K562 (cell line): Measurements from ENCODE around the gene VPS13D. TPM values are rescaled to one million over a fixed set of nuclear protein-coding genes. Genes with fewer than 3 reads are reported as not detected.

ENCODE experiments used
- CBX1 ChIP-seq: sonication (generic); IDR thresholded peaks from 2 replicates; pipeline ENCODE4 v1.6.1; 2016; ENCODE audit warnings: antibody characterized with exemption, low read depth, mild to moderate bottlenecking
- COPS2 ChIP-seq: fragments of 450-650 bp; conservative IDR thresholded peaks from 2 replicates; pipeline ENCODE4 v1.6.1; 2016; ENCODE audit warnings: mild to moderate bottlenecking, moderate library complexity
- JUND ChIP-seq, 2 experiments: IDR thresholded peaks; 2 replicates in 1 of 2; 3 replicates in 1 of 2; pipeline ENCODE4 v1.6.1; 2011; ENCODE audit warnings: borderline replicate concordance in 2 of 2, low read depth in 2 of 2, low read length in 2 of 2, improper control_type of control experiment in 1 of 2, missing biosample characterization in 1 of 2, missing genetic modification characterization in 1 of 2, missing genetic modification reagents in 1 of 2
- NFYB ChIP-seq: IDR thresholded peaks from 2 replicates; pipeline ENCODE4 v1.6.1; 2011; ENCODE audit warnings: mild to moderate bottlenecking, moderate library complexity; ENCODE audit not compliant: insufficient read length; ENCODE audit errors: extremely low read depth
- NR2C1 ChIP-seq, 2 experiments: fragments of 450-650 bp; IDR thresholded peaks; 2 replicates each; pipeline ENCODE4 v1.6.1; 2017; ENCODE audit warnings: mild to moderate bottlenecking in 2 of 2, antibody characterized with exemption in 1 of 2, inconsistent platforms in 1 of 2, missing compliant biosample characterization in 1 of 2, missing genetic modification characterization in 1 of 2
- PHF20 ChIP-seq: fragments of 450-650 bp; IDR thresholded peaks from 2 replicates; pipeline ENCODE4 v1.6.1; 2018; ENCODE audit not compliant: partially characterized antibody
- POLR2G ChIP-seq: fragments of 200-400 bp; formaldehyde crosslinking; IDR thresholded peaks from 2 replicates; pipeline ENCODE4 v1.6.1; 2017; ENCODE audit warnings: low read depth, mild to moderate bottlenecking, antibody characterized with exemption, low read length, moderate library complexity
- POLR3G ChIP-seq: IDR thresholded peaks from 2 replicates; pipeline ENCODE4 v1.6.1; 2011; ENCODE audit not compliant: insufficient read length, insufficient replicate concordance; ENCODE audit errors: extremely low read depth
- PRMT5 ChIP-seq: sonication (generic); formaldehyde crosslinking; IDR thresholded peaks from 2 replicates; pipeline ENCODE4 v1.5.0; 2020; ENCODE audit warnings: missing genetic modification reagents
- RBM39 ChIP-seq: fragments of 200-400 bp; formaldehyde crosslinking; optimal IDR thresholded peaks from 2 replicates; pipeline ENCODE3; 2018; ENCODE audit warnings: low read depth, low read length
- SREBF2 ChIP-seq: sonication (generic); formaldehyde crosslinking; IDR thresholded peaks from 2 replicates; pipeline ENCODE4 v1.4.0; 2020; ENCODE audit warnings: mild to moderate bottlenecking, missing genetic modification reagents
- ZKSCAN8 ChIP-seq: fragments of 200-800 bp; sonication (Bioruptor generic); IDR thresholded peaks from 2 replicates; pipeline ENCODE4 v1.6.1; 2016; ENCODE audit warnings: missing genetic modification characterization, missing compliant biosample characterization
- ZNF551 ChIP-seq: fragments of 250-450 bp; sonication (Bioruptor Pico); IDR thresholded peaks from 2 replicates; pipeline ENCODE4 v1.5.0; 2021; ENCODE audit warnings: mild to moderate bottlenecking, moderate library complexity
- ZNF586 ChIP-seq: fragments of 450-650 bp; formaldehyde crosslinking; conservative IDR thresholded peaks from 2 replicates; pipeline ENCODE4 v1.4.0; 2020; ENCODE audit warnings: mild to moderate bottlenecking, moderate library complexity
- polyA plus RNA-seq, 8 experiments: library from polyadenylated mRNA; depleted of rRNA in 4 of 8; stranded (reverse) in 5 of 8; unstranded in 3 of 8; fragments of >200 nt; fragmentation: Nextera tagmentation in 2 of 8; fragmentation: Illumina TruSeq in 1 of 8; extraction: Ambion mirVana in 2 of 8; extraction: Trizol in 1 of 8; gene quantifications; 2 replicates each; pipeline versions ENCODE4 v1.2.1 to v1.2.3, GENCODE V29; 2011 to 2014; ENCODE audit warnings: inconsistent platforms in 1 of 8, missing spikeins in 1 of 8
- total RNA-seq, 7 experiments: library from RNA; depleted of rRNA in 6 of 7; stranded (reverse); fragments of >200 nt in 6 of 7; fragmentation: Illumina TruSeq in 2 of 7; extraction: Trizol in 2 of 7; gene quantifications; 2 replicates each; pipeline versions ENCODE4 v1.2.1 to v1.2.3, GENCODE V29; 2011 to 2021; ENCODE audit warnings: low replicate concordance in 1 of 7
- TF ChIP-seq, protein P1 (sequence below): fragments of 250-450 bp; sonication (Bioruptor Pico); IDR thresholded peaks from 2 replicates; pipeline ENCODE4 v1.8.0; 2022; ENCODE audit warnings: moderate library complexity, mild to moderate bottlenecking, inconsistent platforms
- TF ChIP-seq, protein P2 (sequence below): fragments of 450-650 bp; IDR thresholded peaks from 2 replicates; pipeline ENCODE4 v1.6.1; 2018; ENCODE audit not compliant: partially characterized antibody
- TF ChIP-seq, protein P3 (sequence below): fragments of 450-650 bp; IDR thresholded peaks from 2 replicates; pipeline ENCODE4 v1.6.1; 2016; ENCODE audit warnings: low read depth, mild to moderate bottlenecking, moderate library complexity
- TF ChIP-seq, protein P4 (sequence below): sonication (generic); formaldehyde crosslinking; IDR thresholded peaks from 2 replicates; pipeline ENCODE4 v1.8.0; 2022; ENCODE audit warnings: mild to moderate bottlenecking, missing genetic modification reagents
- TF ChIP-seq, protein P5 (sequence below): fragments of 450-650 bp; IDR thresholded peaks from 2 replicates; pipeline ENCODE4 v1.7.0; 2016; ENCODE audit warnings: borderline replicate concordance

The VPS13D gene
- total and polyA plus RNA-seq, 9 of the 15 experiments (the other 6 are each of a cell fraction or from before 2014, with no cell fraction given): 6.1 to 51.5 (median 38.5) TPM

DNA sequence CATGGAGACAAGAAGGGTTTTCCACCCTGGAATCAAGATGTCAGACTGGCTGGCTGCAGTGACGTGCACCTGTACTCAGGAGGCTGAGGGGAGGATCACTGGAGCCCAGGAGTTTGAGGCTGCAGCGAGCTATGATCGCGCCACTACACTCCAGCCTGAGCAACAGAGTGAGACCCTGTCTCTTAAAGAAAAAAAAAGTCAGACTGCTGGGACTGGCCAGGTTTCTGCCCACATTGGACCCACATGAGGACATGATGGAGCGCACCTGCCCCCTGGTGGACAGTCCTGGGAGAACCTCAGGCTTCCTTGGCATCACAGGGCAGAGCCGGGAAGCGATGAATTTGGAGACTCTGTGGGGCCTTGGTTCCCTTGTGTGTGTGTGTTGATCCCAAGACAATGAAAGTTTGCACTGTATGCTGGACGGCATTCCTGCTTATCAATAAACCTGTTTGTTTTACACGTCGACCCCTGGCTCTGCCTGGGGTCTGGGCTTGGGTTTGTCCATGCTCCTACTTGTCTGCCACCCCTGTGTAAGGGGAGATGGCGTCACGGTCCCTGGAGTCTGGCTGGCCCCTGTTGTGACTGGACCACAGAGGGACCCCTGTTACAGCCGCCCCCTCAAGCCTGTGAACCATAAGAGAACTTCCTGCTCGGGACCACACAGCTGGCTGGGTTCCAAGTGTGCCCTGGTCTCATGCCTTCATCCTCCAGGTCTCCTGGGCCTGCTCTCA lies 20.9 kb upstream of the VPS13D start (continued):
- TF ChIP-seq JUND (IDR thresholded peaks at IDR 0.05; ENCODE audit: borderline replicate concordance, low read depth, low read length) (0 out of 2 replicates have a peak, but pooled peaks have one; percentile 37), JUND (tag; IDR thresholded peaks at IDR 0.05; ENCODE audit: borderline replicate concordance, low read depth, low read length) (peak; percentile 16; the same call in 1 of the 3 replicates), RBM39 (peak; percentile 20), ZNF551 (CRISPR knock-in tag) (no peak), POLR2G (peak; percentile 60), ZKSCAN8 (no peak), CBX1 (0 out of 2 replicates have a peak, but pooled peaks have one; percentile 30), PHF20 (no peak), NR2C1 (IDR thresholded peaks at IDR 0.05) (no peak), NR2C1 (tag; IDR thresholded peaks at IDR 0.05) (no peak), POLR3G (no peak), NFYB (no peak), ZNF586 (no peak), PRMT5 (CRISPR knock-in tag) (no peak), COPS2 (no peak), SREBF2 (CRISPR knock-in tag) (no peak)
- TF ChIP-seq, protein P1, sequence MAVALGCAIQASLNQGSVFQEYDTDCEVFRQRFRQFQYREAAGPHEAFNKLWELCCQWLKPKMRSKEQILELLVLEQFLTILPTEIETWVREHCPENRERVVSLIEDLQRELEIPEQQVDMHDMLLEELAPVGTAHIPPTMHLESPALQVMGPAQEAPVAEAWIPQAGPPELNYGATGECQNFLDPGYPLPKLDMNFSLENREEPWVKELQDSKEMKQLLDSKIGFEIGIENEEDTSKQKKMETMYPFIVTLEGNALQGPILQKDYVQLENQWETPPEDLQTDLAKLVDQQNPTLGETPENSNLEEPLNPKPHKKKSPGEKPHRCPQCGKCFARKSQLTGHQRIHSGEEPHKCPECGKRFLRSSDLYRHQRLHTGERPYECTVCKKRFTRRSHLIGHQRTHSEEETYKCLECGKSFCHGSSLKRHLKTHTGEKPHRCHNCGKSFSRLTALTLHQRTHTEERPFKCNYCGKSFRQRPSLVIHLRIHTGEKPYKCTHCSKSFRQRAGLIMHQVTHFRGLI (CRISPR knock-in tag): no peak
- TF ChIP-seq, protein P2, sequence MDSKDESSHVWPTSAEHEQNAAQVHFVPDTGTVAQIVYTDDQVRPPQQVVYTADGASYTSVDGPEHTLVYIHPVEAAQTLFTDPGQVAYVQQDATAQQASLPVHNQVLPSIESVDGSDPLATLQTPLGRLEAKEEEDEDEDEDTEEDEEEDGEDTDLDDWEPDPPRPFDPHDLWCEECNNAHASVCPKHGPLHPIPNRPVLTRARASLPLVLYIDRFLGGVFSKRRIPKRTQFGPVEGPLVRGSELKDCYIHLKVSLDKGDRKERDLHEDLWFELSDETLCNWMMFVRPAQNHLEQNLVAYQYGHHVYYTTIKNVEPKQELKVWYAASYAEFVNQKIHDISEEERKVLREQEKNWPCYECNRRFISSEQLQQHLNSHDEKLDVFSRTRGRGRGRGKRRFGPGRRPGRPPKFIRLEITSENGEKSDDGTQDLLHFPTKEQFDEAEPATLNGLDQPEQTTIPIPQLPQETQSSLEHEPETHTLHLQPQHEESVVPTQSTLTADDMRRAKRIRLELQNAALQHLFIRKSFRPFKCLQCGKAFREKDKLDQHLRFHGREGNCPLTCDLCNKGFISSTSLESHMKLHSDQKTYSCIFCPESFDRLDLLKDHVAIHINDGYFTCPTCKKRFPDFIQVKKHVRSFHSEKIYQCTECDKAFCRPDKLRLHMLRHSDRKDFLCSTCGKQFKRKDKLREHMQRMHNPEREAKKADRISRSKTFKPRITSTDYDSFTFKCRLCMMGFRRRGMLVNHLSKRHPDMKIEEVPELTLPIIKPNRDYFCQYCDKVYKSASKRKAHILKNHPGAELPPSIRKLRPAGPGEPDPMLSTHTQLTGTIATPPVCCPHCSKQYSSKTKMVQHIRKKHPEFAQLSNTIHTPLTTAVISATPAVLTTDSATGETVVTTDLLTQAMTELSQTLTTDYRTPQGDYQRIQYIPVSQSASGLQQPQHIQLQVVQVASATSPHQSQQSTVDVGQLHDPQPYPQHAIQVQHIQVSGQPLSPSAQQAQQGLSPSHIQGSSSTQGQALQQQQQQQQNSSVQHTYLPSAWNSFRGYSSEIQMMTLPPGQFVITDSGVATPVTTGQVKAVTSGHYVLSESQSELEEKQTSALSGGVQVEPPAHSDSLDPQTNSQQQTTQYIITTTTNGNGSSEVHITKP: no peak
- TF ChIP-seq, protein P3, sequence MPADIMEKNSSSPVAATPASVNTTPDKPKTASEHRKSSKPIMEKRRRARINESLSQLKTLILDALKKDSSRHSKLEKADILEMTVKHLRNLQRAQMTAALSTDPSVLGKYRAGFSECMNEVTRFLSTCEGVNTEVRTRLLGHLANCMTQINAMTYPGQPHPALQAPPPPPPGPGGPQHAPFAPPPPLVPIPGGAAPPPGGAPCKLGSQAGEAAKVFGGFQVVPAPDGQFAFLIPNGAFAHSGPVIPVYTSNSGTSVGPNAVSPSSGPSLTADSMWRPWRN: no peak
- TF ChIP-seq, protein P4, sequence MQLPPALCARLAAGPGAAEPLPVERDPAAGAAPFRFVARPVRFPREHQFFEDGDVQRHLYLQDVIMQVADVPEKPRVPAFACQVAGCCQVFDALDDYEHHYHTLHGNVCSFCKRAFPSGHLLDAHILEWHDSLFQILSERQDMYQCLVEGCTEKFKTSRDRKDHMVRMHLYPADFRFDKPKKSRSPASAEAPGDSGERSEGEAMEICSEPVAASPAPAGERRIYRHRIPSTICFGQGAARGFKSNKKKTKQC (CRISPR knock-in tag): no peak
- TF ChIP-seq, protein P5, sequence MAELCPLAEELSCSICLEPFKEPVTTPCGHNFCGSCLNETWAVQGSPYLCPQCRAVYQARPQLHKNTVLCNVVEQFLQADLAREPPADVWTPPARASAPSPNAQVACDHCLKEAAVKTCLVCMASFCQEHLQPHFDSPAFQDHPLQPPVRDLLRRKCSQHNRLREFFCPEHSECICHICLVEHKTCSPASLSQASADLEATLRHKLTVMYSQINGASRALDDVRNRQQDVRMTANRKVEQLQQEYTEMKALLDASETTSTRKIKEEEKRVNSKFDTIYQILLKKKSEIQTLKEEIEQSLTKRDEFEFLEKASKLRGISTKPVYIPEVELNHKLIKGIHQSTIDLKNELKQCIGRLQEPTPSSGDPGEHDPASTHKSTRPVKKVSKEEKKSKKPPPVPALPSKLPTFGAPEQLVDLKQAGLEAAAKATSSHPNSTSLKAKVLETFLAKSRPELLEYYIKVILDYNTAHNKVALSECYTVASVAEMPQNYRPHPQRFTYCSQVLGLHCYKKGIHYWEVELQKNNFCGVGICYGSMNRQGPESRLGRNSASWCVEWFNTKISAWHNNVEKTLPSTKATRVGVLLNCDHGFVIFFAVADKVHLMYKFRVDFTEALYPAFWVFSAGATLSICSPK: no peak
